ENCODE results near the gene SPOCK1.

The SPOCK1 gene

GRCh38 chr5:137091472-137091871 is 407.7 kb downstream of the SPOCK1 start:
- no peak for TF ChIP-seq CTCF (IDR thresholded peaks at IDR 0.05)
- H3K27me3 ChIP-seq, result no peaks in the 10 kb centered on the region
- peaks cover 0 to 7% (median 2%) of the 10 kb centered on the region in 4 donors for H3K4me1 ChIP-seq
- H3K27ac ChIP-seq, result no peak overlapping the region
- H3K4me3 ChIP-seq, result no peak overlapping the region
- H3K36me3 ChIP-seq, result no peaks in the 10 kb centered on the region
- no peaks in the 10 kb centered on the region for H3K9me3 ChIP-seq
- intact Hi-C loops (cut with DNase I; ENCODE audit: low total_unique reads), result no loop called here
- no peak for DNase-seq

GRCh38 chr5:137090721-137091120 is 408.4 kb downstream of the SPOCK1 start:
- Histone ChIP-seq H3K27ac (no peak overlapping the region), H3K36me3 (no peaks in the 10 kb centered on the region), H3K4me1 (peaks cover 0 to 4% (median 1%) of the 10 kb centered on the region in 4 donors), H3K27me3 (no peaks in the 10 kb centered on the region), H3K9me3 (no peaks in the 10 kb centered on the region), H3K4me3 (no peak overlapping the region)
- intact Hi-C loops (cut with DNase I; ENCODE audit: low total_unique reads), result no loop called here
- no peak for TF ChIP-seq CTCF (IDR thresholded peaks at IDR 0.05)
- DNase-seq, result no peak

- intact Hi-C loops (cut with DNase I; ENCODE audit: low total_unique reads), result no loop called here
- H3K27ac ChIP-seq, result no peak overlapping the region
- no peaks in the 10 kb centered on the region for H3K9me3 ChIP-seq
- no peaks in the 10 kb centered on the region for H3K4me1 ChIP-seq
- TF ChIP-seq CTCF (IDR thresholded peaks at IDR 0.05), result no peak
- no peak overlapping the region for H3K4me3 ChIP-seq
- H3K36me3 ChIP-seq, result no peaks in the 10 kb centered on the region
- H3K27me3 ChIP-seq, result no peaks in the 10 kb centered on the region
- DNase-seq, result no peak
These were observed 409.0 kb downstream of the SPOCK1 start for GRCh38 chr5:137090151-137090550.

- no peaks in the 10 kb centered on the region for H3K36me3 ChIP-seq
- H3K4me1 ChIP-seq, result no peaks in the 10 kb centered on the region
- intact Hi-C loops (cut with DNase I; ENCODE audit: low total_unique reads), result no loop called here
- no peaks in the 10 kb centered on the region for H3K9me3 ChIP-seq
- no peak for TF ChIP-seq CTCF (IDR thresholded peaks at IDR 0.05)
- no peaks in the 10 kb centered on the region for H3K27me3 ChIP-seq
- H3K27ac ChIP-seq, result no peak overlapping the region
- H3K4me3 ChIP-seq, result no peak overlapping the region
- no peak for DNase-seq
These were observed 411.0 kb downstream of the SPOCK1 start for GRCh38 chr5:137088175-137088574.

- no peaks in the 10 kb centered on the region for H3K9me3 ChIP-seq
- no peaks in the 10 kb centered on the region for H3K27me3 ChIP-seq
- no peak for DNase-seq
- intact Hi-C loops (cut with DNase I; ENCODE audit: low total_unique reads), result no loop called here
- H3K36me3 ChIP-seq, result no peaks in the 10 kb centered on the region
- no peak for TF ChIP-seq CTCF (IDR thresholded peaks at IDR 0.05)
- H3K4me1 ChIP-seq, result no peaks in the 10 kb centered on the region
- H3K27ac ChIP-seq, result no peak overlapping the region
- H3K4me3 ChIP-seq, result no peak overlapping the region
These were observed 412.8 kb downstream of the SPOCK1 start for GRCh38 chr5:137086342-137086741.

GRCh38 chr5:137085206-137085605 is 413.9 kb downstream of the SPOCK1 start:
- Histone ChIP-seq H3K4me3 (no peak overlapping the region), H3K4me1 (no peaks in the 10 kb centered on the region), H3K9me3 (no peaks in the 10 kb centered on the region), H3K36me3 (no peaks in the 10 kb centered on the region), H3K27ac (no peak overlapping the region), H3K27me3 (no peaks in the 10 kb centered on the region)
- DNase-seq, result no peak
- intact Hi-C loops (cut with DNase I; ENCODE audit: low total_unique reads), result no loop called here
- TF ChIP-seq CTCF (IDR thresholded peaks at IDR 0.05), result no peak

Data from tibial artery (tissue), 4 donors.